Keratinocyte (primary cell): ENCODE data around the gene LIPN. TPM values are rescaled to one million over a fixed set of nuclear protein-coding genes. Genes with fewer than 3 reads are reported as not detected.

Experiments
- DNase-seq: peaks from one replicate; pipeline ENCODE4 v3.0.0-alpha.2; 2011; ENCODE audit warnings: low read depth, missing footprints, low spot score
- FAIRE-seq: peaks from 2 replicates; lab custom pipeline; 2011; peaks lifted over from hg19 to GRCh38; lab: Jason Lieb, UNC
- H2AFZ ChIP-seq: 2 replicates; pipeline ENCODE4 v1.6.0; 2012; ENCODE audit warnings: low read length, control low read depth, inconsistent platforms; ENCODE audit not compliant: control insufficient read depth
- H3K27ac ChIP-seq: 2 replicates; pipeline ENCODE4 v1.5.1; 2011; ENCODE audit warnings: low read length; ENCODE audit not compliant: control insufficient read depth, insufficient read depth
- H3K27me3 ChIP-seq: 3 replicates; pipeline ENCODE4 v1.6.0; 2011; ENCODE audit warnings: low read length; ENCODE audit not compliant: control insufficient read depth, insufficient read depth; ENCODE audit errors: extremely low read depth
- H3K36me3 ChIP-seq, 2 experiments: 2 replicates in 1 of 2; 3 replicates in 1 of 2; pipeline ENCODE4 v1.5.1; 2011; ENCODE audit warnings: low read length in 2 of 2, mild to moderate bottlenecking in 1 of 2; ENCODE audit not compliant: control insufficient read depth in 2 of 2, insufficient read depth in 2 of 2; ENCODE audit errors: extremely low read depth in 1 of 2
- H3K4me1 ChIP-seq: 3 replicates; pipeline ENCODE4 v1.5.1; 2011; ENCODE audit warnings: low read length; ENCODE audit not compliant: control insufficient read depth, insufficient read depth; ENCODE audit errors: extremely low read depth
- H3K4me2 ChIP-seq: 3 replicates; pipeline ENCODE4 v1.6.0; 2011; ENCODE audit warnings: low read depth, low read length; ENCODE audit not compliant: control insufficient read depth, insufficient read depth; ENCODE audit errors: extremely low read depth
- H3K4me3 ChIP-seq, 3 experiments: fragments of 200-600 bp in 1 of 3; sonication (generic) in 1 of 3; 2 replicates in 2 of 3; 3 replicates in 1 of 3; pipeline ENCODE4 v1.5.1; 2011 to 2016; ENCODE audit warnings: low read length in 3 of 3, mild to moderate bottlenecking in 3 of 3, control low read depth in 2 of 3, inconsistent platforms in 1 of 3, low read depth in 1 of 3, mixed read lengths in 1 of 3, mixed run types in 1 of 3, moderate library complexity in 1 of 3; ENCODE audit not compliant: control insufficient read depth in 2 of 3, insufficient read depth in 2 of 3; ENCODE audit errors: extremely low read depth in 1 of 3
- H3K79me2 ChIP-seq: 2 replicates; pipeline ENCODE4 v1.6.0; 2012; ENCODE audit warnings: low read length; ENCODE audit not compliant: control insufficient read depth, insufficient read depth
- H3K9ac ChIP-seq: 3 replicates; pipeline ENCODE4 v1.6.0; 2011; ENCODE audit warnings: low read length; ENCODE audit not compliant: control insufficient read depth, insufficient read depth; ENCODE audit errors: extremely low read depth
- H3K9me1 ChIP-seq: 3 replicates; pipeline ENCODE4 v1.6.0; 2011; ENCODE audit warnings: low read length; ENCODE audit not compliant: control insufficient read depth, insufficient read depth; ENCODE audit errors: extremely low read depth
- H3K9me3 ChIP-seq: 2 replicates; pipeline ENCODE4 v1.5.1; 2012; ENCODE audit warnings: low read depth, low read length; ENCODE audit not compliant: control insufficient read depth
- H4K20me1 ChIP-seq: 3 replicates; pipeline ENCODE4 v1.6.0; 2011; ENCODE audit warnings: low read length; ENCODE audit not compliant: control insufficient read depth, insufficient read depth; ENCODE audit errors: extremely low read depth
- CTCF ChIP-seq, 3 experiments: IDR thresholded peaks in 1 of 3; conservative IDR thresholded peaks in 1 of 3; optimal IDR thresholded peaks in 1 of 3; 2 replicates in 2 of 3; 3 replicates in 1 of 3; pipeline versions ENCODE3 to v1.5.1; 2011; ENCODE audit warnings: low read length in 3 of 3, mild to moderate bottlenecking in 3 of 3, moderate library complexity in 2 of 3, control low read depth in 1 of 3, inconsistent platforms in 1 of 3; ENCODE audit not compliant: insufficient read depth in 2 of 3; ENCODE audit errors: extremely low read depth in 1 of 3
- EZH2 ChIP-seq: IDR thresholded peaks from one replicate; pipeline ENCODE4 v1.6.1; 2012; ENCODE audit warnings: inconsistent platforms, mild to moderate bottlenecking, low read length, moderate library complexity
- dilution Hi-C: fragments of 300-500 bp; cut with MboI; formaldehyde crosslinking; loops from one replicate; pipeline ENCODE4 v1.7.0; 2020; ENCODE audit warnings: low sequenced_read_pairs; ENCODE audit not compliant: extremely low pct_ligation_motif_present
- polyA plus RNA-seq, 5 experiments: library from polyadenylated mRNA; depleted of rRNA in 3 of 5; stranded (reverse) in 3 of 5; stranded (forward) in 1 of 5; unstranded in 1 of 5; fragments of >200 nt; gene quantifications; 1 replicate in 1 of 5; 2 replicates in 3 of 5; 3 replicates in 1 of 5; pipeline versions ENCODE4 v1.2.1 to v1.2.3, GENCODE V29; 2011 to 2012; ENCODE audit warnings: missing spikeins in 2 of 5, low read depth in 1 of 5, low replicate concordance in 1 of 5

Gene LIPN
- polyA plus RNA-seq, 1 donor (not counting 4 experiments of a cell fraction or from before 2014, with no cell fraction given), result 0.20 TPM

- TF ChIP-seq EZH2, result no peak
- no peak for TF ChIP-seq CTCF (optimal IDR thresholded peaks at IDR 0.05 in 1 of 3, IDR thresholded peaks at IDR 0.05 in 1 of 3, conservative IDR thresholded peaks at IDR 0.05 in 1 of 3; ENCODE audit: extremely low read depth in 1 of 3, insufficient read depth in 2 of 3, low read length in 3 of 3)
- no peaks in the 10 kb centered on the region for H4K20me1 ChIP-seq
- H3K4me1 ChIP-seq, result peaks cover 3% of the 10 kb centered on the region
- no peaks in the 10 kb centered on the region for H3K36me3 ChIP-seq
- H3K9ac ChIP-seq, result no peak overlapping the region
- no peak overlapping the region for H3K4me3 ChIP-seq
- H3K79me2 ChIP-seq, result no peaks in the 10 kb centered on the region
- H2AFZ ChIP-seq, result no peak overlapping the region
- H3K9me3 ChIP-seq, result no peaks in the 10 kb centered on the region
- dilution Hi-C loops, result no loop called here
- no peak overlapping the region for H3K27ac ChIP-seq
- DNase-seq (no peak), FAIRE-seq (no peak)
- no peak overlapping the region for H3K4me2 ChIP-seq
- no peaks in the 10 kb centered on the region for H3K27me3 ChIP-seq
- no peaks in the 10 kb centered on the region for H3K9me1 ChIP-seq
Measured at GRCh38 chr10:88765816-88766215, 6.0 kb downstream of the LIPN start.

GRCh38 chr10:88769384-88769783, 9.6 kb downstream of the LIPN start:
- H3K9me3 ChIP-seq, result no peaks in the 10 kb centered on the region
- FAIRE-seq, result no peak
- H3K36me3 ChIP-seq, result no peaks in the 10 kb centered on the region
- no peak overlapping the region for H3K27ac ChIP-seq
- H4K20me1 ChIP-seq, result no peaks in the 10 kb centered on the region
- no peak overlapping the region for H2AFZ ChIP-seq
- DNase-seq, result no peak
- no peaks in the 10 kb centered on the region for H3K4me1 ChIP-seq
- no peak for TF ChIP-seq CTCF (optimal IDR thresholded peaks at IDR 0.05 in 1 of 3, IDR thresholded peaks at IDR 0.05 in 1 of 3, conservative IDR thresholded peaks at IDR 0.05 in 1 of 3; ENCODE audit: extremely low read depth in 1 of 3, insufficient read depth in 2 of 3, low read length in 3 of 3)
- no peak for TF ChIP-seq EZH2
- no peaks in the 10 kb centered on the region for H3K9me1 ChIP-seq
- no peak overlapping the region for H3K9ac ChIP-seq
- H3K27me3 ChIP-seq, result no peaks in the 10 kb centered on the region
- H3K4me3 ChIP-seq, result no peak overlapping the region
- H3K79me2 ChIP-seq, result no peaks in the 10 kb centered on the region
- no peak overlapping the region for H3K4me2 ChIP-seq
- dilution Hi-C loops, result no loop called here
